Breast epithelium (tissue), 4 donors: ENCODE data around the gene TBL3. TPM values are rescaled to one million over a fixed set of nuclear protein-coding genes. Genes with fewer than 3 reads are reported as not detected.
A peak's percentile ranks its signal among the peaks of the same experiment; 100 is the strongest.

ENCODE experiments used
- DNase-seq, 2 donors: peaks; one replicate each; pipeline ENCODE4 v3.0.0-alpha.2; 2019; ENCODE audit warnings: low spot score in 2 of 2
- H3K27ac ChIP-seq, 2 donors: fragments of 200-600 bp; sonication (generic) in 1 of 2; one replicate each; pipeline ENCODE4 v1.5.1; 2016 to 2019; ENCODE audit warnings: mild to moderate bottlenecking in 1 of 2
- H3K27me3 ChIP-seq, 2 donors: fragments of 200-600 bp; sonication (generic) in 1 of 2; one replicate each; pipeline versions ENCODE4 v1.5.1 to v1.6.0; 2017 to 2019; ENCODE audit warnings: control low read depth in 1 of 2, mild to moderate bottlenecking in 1 of 2
- H3K36me3 ChIP-seq: fragments of 200-600 bp; one replicate; pipeline ENCODE4 v1.5.1; 2019
- H3K4me1 ChIP-seq, 2 donors: fragments of 200-600 bp; sonication (generic); one replicate each; pipeline ENCODE4 v1.5.1; 2016 to 2019; ENCODE audit warnings: control low read depth in 1 of 2
- H3K4me3 ChIP-seq, 3 donors: fragments of 200-600 bp; sonication (generic); 1 replicate in 2 of 3; 2 replicates in 1 of 3; pipeline ENCODE4 v1.5.1; 2016 to 2019; ENCODE audit warnings: mild to moderate bottlenecking in 3 of 3, moderate library complexity in 2 of 3
- H3K9me3 ChIP-seq, 2 donors: fragments of 200-600 bp; sonication (generic) in 1 of 2; one replicate each; pipeline ENCODE4 v1.5.1; 2016 to 2019; ENCODE audit warnings: control low read depth in 1 of 2
- POLR2A ChIP-seq: fragments of 450-650 bp; IDR thresholded peaks from one replicate; pipeline ENCODE4 v1.6.1; 2016; ENCODE audit warnings: antibody characterized with exemption, mild to moderate bottlenecking, moderate library complexity
- POLR2AphosphoS5 ChIP-seq, 3 donors: sonication (generic); formaldehyde crosslinking; IDR thresholded peaks; one replicate each; pipeline ENCODE4 v1.6.1; 2017; ENCODE audit warnings: antibody characterized with exemption in 3 of 3
- intact Hi-C: fragments of 100-400 bp; cut with DNase I; formaldehyde crosslinking; loops from one replicate; pipeline ENCODE4 v1.15.1; 2023; ENCODE audit warnings: low total_unique reads
- total RNA-seq, 3 donors: library from RNA; depleted of rRNA; stranded (reverse); fragments of >200 nt; gene quantifications; one replicate each; pipeline ENCODE4 v1.1.0, GENCODE V29; 2016
- TF ChIP-seq, protein P1 (sequence below), 3 donors: fragments of 450-650 bp; IDR thresholded peaks; one replicate each; pipeline ENCODE4 v1.5.1; 2016 to 2017; ENCODE audit warnings: antibody characterized with exemption in 3 of 3, mild to moderate bottlenecking in 3 of 3, moderate library complexity in 3 of 3

TBL3 gene
- total RNA-seq, 3 donors from 2014 or later = 32.9 to 42.3 (median 33.1) TPM

DNA sequence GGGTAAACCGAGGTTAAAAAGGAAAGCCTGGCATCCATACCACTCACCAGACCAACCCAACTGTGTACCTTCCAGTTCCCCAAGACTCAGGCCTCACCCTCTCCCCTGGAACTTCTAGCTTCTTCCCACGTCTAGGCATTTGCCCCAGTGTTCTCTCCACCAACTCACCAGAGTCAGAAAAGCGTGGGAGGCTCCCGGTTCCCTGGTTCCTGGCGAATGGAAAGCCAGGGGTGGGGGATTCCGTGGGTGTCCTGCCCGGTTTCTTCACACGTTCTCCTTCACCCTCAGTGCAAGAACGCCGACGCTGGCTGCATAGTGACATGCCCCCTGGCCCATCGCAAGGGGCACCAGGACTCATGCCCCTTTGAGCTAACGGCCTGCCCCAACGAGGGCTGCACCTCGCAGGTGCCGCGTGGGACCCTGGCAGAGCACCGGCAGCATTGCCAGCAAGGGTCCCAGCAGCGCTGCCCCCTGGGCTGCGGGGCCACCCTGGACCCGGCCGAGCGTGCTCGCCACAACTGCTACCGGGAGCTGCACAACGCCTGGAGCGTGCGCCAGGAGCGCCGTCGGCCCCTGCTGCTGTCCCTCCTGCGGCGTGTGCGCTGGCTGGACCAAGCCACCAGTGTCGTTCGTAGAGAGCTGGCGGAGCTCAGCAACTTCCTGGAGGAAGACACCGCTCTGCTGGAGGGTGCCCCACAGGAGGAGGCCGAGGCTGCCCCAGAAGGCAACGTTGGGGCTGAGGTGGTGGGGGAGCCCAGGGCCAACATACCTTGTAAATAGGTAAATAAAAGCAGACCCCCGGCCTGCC, 3.5 kb upstream of the TBL3 start:
- H3K4me3 ChIP-seq = no peak overlapping the region
- H3K9me3 ChIP-seq = no peaks in the 10 kb centered on the region
- peaks cover 13 to 19% of the 10 kb centered on the region in 2 donors for H3K4me1 ChIP-seq
- intact Hi-C loops = no loop called here
- no peak overlapping the region for H3K27ac ChIP-seq
- H3K27me3 ChIP-seq = no peaks in the 10 kb centered on the region
- TF ChIP-seq, protein P1, sequence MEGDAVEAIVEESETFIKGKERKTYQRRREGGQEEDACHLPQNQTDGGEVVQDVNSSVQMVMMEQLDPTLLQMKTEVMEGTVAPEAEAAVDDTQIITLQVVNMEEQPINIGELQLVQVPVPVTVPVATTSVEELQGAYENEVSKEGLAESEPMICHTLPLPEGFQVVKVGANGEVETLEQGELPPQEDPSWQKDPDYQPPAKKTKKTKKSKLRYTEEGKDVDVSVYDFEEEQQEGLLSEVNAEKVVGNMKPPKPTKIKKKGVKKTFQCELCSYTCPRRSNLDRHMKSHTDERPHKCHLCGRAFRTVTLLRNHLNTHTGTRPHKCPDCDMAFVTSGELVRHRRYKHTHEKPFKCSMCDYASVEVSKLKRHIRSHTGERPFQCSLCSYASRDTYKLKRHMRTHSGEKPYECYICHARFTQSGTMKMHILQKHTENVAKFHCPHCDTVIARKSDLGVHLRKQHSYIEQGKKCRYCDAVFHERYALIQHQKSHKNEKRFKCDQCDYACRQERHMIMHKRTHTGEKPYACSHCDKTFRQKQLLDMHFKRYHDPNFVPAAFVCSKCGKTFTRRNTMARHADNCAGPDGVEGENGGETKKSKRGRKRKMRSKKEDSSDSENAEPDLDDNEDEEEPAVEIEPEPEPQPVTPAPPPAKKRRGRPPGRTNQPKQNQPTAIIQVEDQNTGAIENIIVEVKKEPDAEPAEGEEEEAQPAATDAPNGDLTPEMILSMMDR (IDR thresholded peaks at IDR 0.05) = no peak
- no peak for DNase-seq
- no peaks in the 10 kb centered on the region for H3K36me3 ChIP-seq

DNA sequence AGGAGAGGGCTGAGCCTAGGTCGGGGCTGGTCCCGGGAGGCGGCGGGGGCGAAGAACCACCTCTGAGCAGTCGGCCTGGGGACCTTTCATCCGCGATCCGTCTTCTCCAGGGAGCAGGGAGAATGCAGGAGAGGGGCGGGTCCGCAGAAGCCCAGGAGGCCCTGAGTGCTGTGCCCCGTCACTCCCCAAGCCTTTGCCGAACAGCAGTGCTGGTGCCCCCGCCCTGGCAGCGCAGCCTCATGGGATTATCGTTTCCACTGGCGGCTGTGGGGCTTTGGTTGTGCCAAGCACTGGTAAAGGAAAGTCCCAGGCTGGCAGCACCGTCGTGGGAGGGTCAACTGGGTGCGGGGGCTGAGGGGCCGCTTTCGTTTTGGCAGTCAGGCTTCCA, 631 bp downstream of the TBL3 start:
- Histone ChIP-seq H3K9me3 (no peaks in the 10 kb centered on the region), H3K4me3 (peak overlapping the region; percentile 77 to 100 (median 98)), H3K4me1 (peaks cover 10 to 12% of the 10 kb centered on the region in 2 donors), H3K27me3 (no peaks in the 10 kb centered on the region), H3K36me3 (peaks cover 5% of the 10 kb centered on the region), H3K27ac (peak overlapping the region; percentile 86 to 94)
- intact Hi-C loops = no loop called here
- TF ChIP-seq POLR2A (no peak), POLR2AphosphoS5 (IDR thresholded peaks at IDR 0.05) (no peak)
- TF ChIP-seq, protein P1 (IDR thresholded peaks at IDR 0.05) = no peak
- DNase-seq = no peak

DNA sequence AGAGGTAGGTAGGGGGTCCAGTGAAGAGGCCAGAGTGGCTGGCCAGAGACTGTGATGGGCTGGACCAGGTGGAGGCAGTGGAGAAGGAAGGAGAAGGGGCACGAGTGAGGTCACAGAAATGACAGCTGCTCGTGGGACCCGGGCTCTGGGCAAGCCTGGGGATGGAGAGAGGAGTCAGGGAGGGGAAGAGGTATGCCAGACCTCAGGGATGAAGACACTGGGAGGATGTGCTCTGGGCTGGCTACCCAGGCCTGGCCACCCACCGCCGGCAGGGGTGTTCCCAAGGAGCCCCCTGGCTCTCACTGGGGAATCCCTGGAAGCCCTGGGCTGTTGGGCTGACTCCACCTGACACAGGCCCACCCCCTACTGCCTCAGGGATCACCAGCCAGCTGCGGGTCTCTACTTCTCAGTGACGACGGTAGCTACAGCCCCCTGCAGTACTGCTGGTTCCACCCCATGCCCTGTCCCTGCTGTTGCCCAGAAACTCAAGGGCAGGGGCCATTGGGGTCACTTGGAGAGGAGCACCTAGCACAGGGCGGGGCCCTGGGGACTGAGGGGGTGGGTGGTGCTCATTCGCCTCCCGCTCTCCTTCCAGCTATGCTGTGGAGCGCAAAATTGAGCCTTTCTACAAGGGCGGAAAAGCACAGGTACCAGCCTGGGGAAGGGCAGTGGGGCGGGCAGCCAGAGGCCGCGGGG, 1.8 kb downstream of the TBL3 start:
- TF ChIP-seq, protein P1 (IDR thresholded peaks at IDR 0.05) = no peak
- TF ChIP-seq POLR2AphosphoS5 (IDR thresholded peaks at IDR 0.05) = no peak
- no peak for TF ChIP-seq POLR2A
- Histone ChIP-seq H3K36me3 (peaks cover 10% of the 10 kb centered on the region), H3K4me1 (peaks cover 10 to 12% of the 10 kb centered on the region in 2 donors), H3K4me3 (no peak overlapping the region), H3K27ac (no peak overlapping the region), H3K27me3 (no peaks in the 10 kb centered on the region), H3K9me3 (no peaks in the 10 kb centered on the region)
- intact Hi-C loops = no loop called here
- DNase-seq = no peak

DNA sequence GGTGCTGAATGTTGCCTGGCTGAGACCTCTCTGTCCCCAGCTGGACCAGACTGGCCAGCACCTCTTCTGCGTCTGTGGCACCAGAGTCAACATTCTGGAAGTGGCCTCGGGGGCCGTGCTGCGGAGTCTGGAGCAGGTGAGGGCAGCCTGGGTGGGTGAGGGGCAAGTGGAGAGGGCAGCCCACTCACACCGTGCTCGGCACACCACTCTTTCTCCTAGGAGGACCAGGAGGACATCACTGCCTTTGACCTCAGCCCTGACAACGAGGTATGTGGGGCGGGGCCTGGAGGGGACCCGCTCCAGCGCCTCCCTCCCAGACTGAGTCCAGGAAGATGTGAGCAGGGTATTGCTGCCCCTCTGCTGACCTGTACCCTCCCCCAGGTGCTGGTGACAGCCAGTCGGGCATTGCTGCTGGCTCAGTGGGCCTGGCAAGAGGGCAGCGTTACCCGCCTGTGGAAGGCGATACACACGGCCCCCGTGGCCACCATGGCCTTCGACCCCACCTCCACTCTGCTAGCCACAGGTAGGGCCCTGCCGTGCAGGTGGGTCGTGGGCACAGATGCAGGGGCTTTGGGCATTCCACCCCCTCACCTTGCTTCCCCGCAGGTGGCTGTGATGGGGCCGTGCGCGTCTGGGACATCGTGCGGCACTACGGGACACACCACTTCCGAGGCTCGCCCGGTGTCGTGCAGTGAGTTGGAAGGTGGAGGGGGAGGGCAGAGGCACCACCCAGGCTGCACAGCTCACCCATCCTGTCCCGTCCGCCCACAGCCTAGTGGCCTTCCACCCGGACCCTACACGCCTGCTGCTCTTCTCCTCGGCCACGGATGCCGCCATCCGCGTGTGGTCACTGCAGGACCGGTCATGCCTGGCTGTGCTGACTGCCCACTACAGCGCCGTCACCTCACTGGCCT, 2.6 kb downstream of the TBL3 start:
- TF ChIP-seq POLR2A (no peak), POLR2AphosphoS5 (IDR thresholded peaks at IDR 0.05) (no peak)
- TF ChIP-seq, protein P1 (IDR thresholded peaks at IDR 0.05) = no peak

More for the DNA sequence above, 2.6 kb downstream of the TBL3 start:
- Histone ChIP-seq H3K27ac (no peak overlapping the region), H3K27me3 (no peaks in the 10 kb centered on the region), H3K9me3 (no peaks in the 10 kb centered on the region), H3K36me3 (peaks cover 10% of the 10 kb centered on the region), H3K4me1 (peaks cover 10 to 12% of the 10 kb centered on the region in 2 donors), H3K4me3 (no peak overlapping the region)
- no peak for DNase-seq
- intact Hi-C loops = no loop called here
